NCI-H82 treated with DMSO at 0.1 percent for 48 hours (cell line): Measurements from ENCODE around the gene MT1G.
"Not testable (repeated sequence)": the region's sequence is repeated elsewhere in the genome, so short reads cannot be mapped to it uniquely, and the experiment has no call there.

Source experiments
- DNase-seq: peaks from one replicate; lab custom pipeline; 2025; ENCODE audit not compliant: unreplicated experiment; lab: John Stamatoyannopoulos, UW

Gene MT1G

DNA sequence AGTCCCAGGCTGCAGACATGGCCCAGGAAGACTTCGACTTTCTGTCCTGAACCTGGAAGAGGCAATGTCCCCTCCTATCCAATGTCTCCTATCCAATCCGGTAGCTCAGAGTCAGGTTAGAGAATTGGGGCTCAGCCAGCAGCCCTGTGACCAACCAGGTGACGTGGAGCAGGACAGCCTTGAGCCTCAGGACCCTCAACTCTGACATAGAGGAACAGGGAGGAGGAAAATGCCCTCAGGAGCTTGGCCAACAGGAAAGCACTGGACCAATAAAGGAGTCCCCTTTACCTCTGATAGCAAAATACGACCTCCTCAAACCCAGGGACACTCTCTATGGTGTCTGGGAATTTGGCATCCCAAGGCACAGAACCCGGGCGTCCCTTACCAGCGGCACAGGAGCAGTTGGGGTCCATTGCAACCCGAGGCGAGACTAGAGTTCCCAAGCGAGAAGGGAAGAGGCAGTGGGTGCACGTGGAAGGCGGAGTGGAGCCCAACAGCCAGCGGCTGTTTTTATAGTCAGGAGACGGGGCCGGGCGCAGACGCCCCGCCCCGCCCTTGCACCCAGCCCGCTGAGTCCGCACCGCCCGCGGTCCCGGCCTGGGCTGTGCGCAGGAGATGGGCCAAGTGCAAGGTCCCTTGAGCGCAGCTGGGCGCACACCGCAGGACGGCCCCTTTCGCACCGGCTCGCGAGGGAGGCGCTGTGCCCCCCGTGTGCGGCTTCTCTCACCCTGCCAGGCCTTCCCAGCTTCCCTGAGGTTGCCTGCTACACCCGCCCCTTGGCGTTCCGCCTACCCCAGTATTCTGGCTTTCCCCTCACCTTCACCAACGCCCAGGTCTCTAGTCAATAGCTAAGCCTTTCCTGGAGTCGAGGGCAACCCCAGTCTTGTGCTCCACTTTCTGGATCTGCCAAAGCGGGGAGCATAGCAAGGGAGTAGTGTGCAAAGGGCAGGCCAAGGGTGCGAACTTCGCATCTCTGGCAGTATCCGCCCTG is at the start of gene MT1G:
Gene MT1G, minus strand, starts transcription at position 485 of the 991 bp plus-strand sequence. Its CDS starts 72 bp downstream, at position 413.
- no peak for DNase-seq

- DNase-seq, result not testable (repeated sequence)
Observed at GRCh38 chr16:56717532-56717931, 49.7 kb upstream of the MT1G start.

GRCh38 chr16:56716761-56717160 is 48.9 kb upstream of the MT1G start:
- DNase-seq, result no peak

DNA sequence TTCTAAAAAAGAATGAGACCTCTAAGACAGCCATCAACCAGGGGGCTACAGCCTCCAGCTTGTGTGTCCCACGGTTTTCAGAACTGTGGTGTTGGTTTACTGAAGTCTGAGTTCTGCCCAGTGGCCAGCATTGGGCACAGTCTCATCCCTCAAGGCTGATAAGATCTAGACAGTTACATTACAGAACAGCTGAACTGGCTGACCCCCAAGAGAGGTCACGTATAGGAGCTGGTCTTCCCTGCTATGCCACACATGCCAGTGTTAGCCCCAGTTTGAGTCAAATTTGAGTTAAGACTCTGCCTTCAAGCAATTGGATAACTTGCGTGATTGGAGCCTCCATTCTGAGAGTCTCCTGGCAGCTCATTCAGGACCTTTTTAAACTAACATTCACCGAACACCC is 47.3 kb upstream of the MT1G start:
- DNase-seq, result no peak

- DNase-seq, result no peak
Observed at GRCh38 chr16:56713794-56714193, 45.9 kb upstream of the MT1G start.

DNA sequence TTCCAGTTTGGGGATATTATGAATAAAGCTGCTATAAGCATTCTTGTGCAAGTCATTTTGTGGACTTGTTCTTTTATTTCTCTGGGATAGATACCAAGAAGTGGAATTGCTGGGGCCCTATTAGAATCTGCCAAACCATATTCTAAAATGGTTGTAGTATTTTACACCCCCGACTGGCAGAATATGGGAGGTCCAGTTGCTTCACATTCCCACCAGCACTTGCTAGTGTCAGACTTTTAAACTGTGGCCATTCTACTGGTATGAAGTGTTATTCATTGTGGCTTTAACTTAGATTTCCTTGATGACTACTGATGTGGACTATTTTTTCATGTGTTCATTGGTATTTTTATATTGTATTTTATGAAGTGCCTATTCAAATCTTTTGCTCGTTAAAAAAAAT is 44.0 kb upstream of the MT1G start:
- no peak for DNase-seq

DNA sequence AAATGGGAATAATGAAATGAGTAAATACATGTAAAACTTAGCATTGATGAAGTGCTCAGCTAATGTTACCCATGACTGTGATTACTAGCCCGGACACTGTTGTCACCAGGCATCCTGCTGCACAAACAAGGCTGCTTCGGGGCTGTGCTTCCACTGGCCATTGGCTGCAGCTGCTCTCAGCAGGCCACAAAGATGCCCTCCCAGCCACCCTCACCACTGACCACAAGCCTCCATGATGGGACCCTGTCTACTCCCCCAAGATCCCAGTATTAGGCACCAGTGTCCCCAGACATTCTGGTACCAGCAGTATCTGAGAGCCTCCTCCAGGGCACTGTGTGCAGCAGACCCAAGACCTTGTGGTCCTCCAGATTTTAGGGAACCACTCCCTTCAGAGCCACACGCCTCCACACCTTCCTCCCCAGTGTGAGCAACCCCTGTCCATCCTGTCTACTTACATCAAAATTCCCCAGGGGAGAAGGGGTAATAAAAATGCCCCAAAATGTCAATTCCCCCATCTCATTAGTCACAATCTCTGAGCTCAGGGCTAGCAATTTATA is 42.4 kb upstream of the MT1G start:
- no peak for DNase-seq

GRCh38 chr16:56709443-56710040 is 41.7 kb upstream of the MT1G start:
- no peak for DNase-seq

- DNase-seq, result no peak
Observed at GRCh38 chr16:56708525-56709442, 40.9 kb upstream of the MT1G start.

GRCh38 chr16:56702836-56703235 is 35.0 kb upstream of the MT1G start:
- DNase-seq, result no peak

DNA sequence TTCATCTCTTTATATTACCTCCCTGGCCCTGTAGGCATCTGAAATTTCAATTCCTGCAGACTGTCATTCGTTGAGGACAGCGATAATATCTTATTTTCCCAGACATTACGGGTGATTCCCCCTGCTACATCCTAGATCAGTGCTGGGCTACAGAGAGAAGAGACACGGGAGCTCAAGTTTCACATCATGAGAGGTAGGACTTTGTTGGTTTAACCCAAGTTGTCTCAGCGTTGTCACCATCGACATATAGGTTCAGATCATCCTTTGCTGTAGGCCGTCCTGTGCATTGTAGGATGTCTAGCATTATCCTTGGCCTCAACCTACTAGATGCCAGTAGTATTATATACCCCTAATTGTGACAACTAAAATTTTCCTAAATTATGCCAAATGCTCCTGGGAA is 33.7 kb upstream of the MT1G start:
- no peak for DNase-seq

- DNase-seq, result no peak
Observed at GRCh38 chr16:56700631-56701030, 32.8 kb upstream of the MT1G start.

DNA sequence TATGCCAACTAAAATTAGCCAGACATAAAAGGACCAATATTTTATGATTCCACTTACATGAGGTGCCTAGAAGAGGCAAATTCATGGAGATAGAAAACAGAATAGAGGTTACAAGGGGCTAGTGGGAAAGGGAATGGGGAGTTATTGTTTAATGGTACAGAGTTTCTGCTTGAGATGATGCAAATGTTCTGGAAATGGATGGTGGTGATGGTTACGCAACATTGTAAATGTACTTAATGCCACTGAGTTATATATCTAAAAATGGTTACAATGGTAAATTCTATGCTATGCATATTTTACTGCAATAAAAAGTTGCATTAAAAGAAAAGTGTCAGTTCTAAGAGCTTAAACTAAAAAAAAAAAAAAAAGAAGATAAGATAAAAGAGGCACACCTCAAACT is 32.3 kb upstream of the MT1G start:
- DNase-seq, result no peak

DNA sequence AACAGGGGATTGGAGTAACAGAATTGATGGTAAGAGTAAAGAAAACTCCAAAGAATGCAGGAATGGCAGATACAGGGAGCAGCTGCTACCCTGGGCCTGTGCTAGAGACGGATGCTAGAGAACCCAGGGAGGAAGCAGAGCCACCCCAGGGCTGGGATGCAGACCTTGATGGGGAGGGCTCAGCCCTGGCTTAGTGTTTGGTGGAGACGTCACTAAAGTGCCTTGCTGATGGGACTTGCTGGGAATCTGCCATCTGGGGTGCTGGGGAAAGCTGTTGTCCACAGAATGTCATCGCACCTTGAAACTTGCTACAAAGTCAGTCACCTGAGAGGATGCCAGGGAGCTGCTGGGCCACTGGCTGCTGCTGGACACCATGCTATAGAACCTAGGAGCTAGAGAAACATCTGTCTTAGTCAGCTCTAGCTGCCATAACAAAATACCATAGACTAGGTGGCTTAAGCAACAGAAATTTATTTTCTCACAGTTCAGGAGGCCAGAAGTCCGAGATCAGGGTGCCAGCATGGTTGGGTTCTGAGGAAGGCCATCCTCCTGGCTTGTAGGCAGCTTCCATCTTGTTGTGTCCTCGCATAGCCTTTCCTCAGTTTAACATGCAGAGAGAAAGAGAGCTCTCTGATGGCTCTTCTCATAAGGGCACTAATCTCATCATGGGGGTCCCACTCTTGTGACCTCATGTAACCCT is 29.7 kb upstream of the MT1G start:
- DNase-seq, result no peak

DNA sequence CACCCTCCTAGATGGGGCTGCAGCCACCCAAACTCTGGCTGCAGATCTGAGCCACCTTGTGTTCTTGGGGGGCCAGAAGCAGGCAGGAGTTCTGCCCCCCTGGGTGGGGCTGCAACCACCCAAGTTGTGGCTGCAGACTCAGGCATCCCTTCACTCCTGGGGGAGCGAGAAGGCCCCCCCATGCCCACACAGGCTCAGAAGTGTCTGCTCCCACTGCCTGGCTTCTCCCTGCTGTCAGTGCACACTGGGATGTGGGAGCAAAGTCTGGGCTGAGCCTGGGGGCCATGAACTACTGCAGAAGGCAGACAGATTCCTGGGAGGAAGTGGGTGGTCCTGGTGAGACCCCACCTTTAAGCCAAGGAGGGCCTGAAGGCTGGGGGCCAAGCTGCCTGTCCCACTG is 27.4 kb upstream of the MT1G start:
- DNase-seq, result no peak

DNA sequence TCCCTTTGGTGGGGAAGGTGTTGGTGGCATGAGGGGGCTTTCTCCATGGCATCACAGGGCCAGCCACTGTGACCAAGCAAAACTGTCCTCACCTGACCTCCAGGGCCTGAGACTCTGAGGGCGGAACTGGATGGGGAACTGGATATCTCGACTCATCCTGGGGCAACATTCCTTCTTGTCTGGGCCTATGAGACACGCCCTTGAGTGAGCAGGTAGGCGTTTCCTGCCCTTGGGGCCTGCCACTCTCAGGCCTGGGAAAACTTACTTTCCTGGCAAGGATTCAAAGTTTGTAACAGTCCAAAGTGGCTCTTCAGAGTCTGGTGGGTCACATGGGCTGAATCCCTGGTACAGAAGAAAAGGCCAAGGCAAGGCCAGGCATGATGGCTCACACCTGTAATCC is 24.0 kb upstream of the MT1G start:
- no peak for DNase-seq

DNA sequence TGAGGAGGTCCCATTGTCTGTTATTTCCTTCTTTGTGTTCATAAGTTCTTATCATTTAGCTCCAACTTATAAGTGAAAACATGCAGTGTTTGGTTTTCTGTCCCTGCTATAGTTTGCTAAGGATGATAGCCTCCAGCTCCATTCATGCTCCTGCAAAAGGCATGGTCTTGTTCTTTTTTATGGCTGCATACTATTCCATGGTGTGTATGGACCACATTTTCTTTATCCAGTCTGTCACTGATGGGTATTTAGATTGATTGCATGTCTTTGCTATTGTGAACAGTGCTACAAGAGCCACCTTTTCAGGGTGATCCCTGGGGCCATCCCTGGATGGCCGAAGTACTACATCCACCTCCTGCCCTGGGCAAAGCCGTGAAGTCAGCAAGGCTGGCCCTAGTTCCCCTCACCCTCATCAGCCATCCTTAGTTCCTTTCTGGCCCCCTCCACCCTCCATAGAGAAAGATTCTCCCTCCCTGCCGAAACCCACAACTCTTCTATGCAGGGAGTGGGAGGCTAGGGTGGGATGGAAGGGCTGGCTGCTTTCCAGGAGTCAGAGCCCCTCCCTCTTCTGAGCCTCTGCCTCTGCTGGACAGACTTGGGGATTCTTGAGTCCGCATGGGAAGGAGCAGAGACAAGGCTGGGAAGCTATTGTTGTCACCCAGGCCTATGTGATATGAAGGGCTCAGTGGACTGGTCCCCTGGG is 22.7 kb upstream of the MT1G start:
- DNase-seq, result no peak

DNA sequence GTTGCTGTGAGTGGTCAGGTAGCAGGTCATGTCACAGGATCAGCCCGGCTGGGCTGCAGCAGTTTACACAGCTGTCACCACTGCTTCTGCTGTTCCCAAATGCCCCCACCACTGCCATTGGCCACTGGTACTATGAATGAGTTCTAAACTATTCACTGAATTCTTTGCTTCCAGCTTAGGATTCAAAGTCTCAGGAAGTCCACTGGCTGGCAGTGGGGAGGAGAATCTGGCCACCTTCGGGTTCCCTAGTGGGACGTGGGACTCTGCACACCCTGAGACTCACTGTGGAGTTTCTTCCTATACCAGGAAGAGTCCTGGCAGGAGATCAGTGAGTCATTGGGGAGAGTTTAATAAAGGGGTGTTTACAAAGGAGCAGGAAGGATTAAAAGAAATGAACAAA is 21.3 kb upstream of the MT1G start:
- DNase-seq, result no peak

- no peak for DNase-seq
Observed at GRCh38 chr16:56688762-56689161, 20.9 kb upstream of the MT1G start.

- no peak for DNase-seq
Observed at GRCh38 chr16:56686758-56687157, 18.9 kb upstream of the MT1G start.
